ENCODE data around the gene UTS2R.

GRCh38 chr17:82330322-82331239, 41.0 kb upstream of the UTS2R start:
- TF ChIP-seq, protein P1, sequence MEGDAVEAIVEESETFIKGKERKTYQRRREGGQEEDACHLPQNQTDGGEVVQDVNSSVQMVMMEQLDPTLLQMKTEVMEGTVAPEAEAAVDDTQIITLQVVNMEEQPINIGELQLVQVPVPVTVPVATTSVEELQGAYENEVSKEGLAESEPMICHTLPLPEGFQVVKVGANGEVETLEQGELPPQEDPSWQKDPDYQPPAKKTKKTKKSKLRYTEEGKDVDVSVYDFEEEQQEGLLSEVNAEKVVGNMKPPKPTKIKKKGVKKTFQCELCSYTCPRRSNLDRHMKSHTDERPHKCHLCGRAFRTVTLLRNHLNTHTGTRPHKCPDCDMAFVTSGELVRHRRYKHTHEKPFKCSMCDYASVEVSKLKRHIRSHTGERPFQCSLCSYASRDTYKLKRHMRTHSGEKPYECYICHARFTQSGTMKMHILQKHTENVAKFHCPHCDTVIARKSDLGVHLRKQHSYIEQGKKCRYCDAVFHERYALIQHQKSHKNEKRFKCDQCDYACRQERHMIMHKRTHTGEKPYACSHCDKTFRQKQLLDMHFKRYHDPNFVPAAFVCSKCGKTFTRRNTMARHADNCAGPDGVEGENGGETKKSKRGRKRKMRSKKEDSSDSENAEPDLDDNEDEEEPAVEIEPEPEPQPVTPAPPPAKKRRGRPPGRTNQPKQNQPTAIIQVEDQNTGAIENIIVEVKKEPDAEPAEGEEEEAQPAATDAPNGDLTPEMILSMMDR (IDR thresholded peaks at IDR 0.05), result no peak
- no peak for TF ChIP-seq POLR2A (IDR thresholded peaks at IDR 0.05)
